ENCODE measurements around the gene ZKSCAN3. TPM values are rescaled to one million over a fixed set of nuclear protein-coding genes. Genes with fewer than 3 reads are reported as not detected.

The ZKSCAN3 gene
- total and polyA plus RNA-seq, 10 of the 15 experiments (the other 5 are each of a cell fraction or from before 2014, with no cell fraction given) = 0.86 to 4.3 (median 3.1) TPM

DNA sequence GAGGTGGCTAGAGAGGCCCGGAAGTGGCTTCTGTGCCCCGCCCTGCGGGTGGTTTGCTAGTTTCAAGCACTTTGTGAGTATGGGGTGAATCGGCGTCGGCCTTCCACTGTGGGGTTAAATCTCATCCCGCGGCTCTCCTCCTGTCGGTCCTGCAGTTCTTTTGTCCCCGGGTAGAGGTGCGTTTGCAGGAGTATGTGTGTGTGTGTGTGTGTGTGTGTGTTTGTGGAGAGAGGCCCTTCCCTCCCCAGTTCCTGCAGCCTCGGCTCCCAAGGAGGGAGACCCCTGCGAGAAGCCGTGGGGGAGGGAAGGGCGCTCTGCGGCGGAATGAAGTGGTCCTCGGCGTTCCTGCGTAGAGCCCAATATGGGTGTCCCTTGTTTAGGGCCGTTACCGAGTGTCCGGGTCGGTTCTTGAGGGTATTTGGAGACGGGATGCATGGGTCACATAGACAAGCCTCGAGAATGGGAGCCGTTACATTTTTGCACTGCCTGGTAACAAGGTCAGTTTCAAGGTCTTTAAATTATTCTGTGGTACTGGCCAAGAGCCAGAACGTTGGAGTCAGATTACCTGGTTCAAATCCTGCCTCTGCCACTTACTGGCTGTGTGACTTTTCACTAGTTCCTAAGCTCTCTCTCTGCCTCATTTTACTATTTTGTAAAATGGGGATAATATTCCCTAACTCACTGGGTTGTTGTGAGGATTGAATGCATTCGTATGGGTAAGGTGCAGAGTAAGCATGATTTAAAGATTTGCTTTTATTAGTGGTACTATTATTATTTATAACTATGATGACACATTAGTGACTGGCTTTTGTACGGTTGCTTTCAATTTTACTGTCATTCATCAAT, at the start of gene ZKSCAN3 (continued):
- TF ChIP-seq, protein P1, sequence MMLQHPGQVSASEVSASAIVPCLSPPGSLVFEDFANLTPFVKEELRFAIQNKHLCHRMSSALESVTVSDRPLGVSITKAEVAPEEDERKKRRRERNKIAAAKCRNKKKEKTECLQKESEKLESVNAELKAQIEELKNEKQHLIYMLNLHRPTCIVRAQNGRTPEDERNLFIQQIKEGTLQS (IDR thresholded peaks at IDR 0.05; ENCODE audit: borderline replicate concordance, extremely low read depth, low read depth, low read length) = no peak
- TF ChIP-seq, protein P2, sequence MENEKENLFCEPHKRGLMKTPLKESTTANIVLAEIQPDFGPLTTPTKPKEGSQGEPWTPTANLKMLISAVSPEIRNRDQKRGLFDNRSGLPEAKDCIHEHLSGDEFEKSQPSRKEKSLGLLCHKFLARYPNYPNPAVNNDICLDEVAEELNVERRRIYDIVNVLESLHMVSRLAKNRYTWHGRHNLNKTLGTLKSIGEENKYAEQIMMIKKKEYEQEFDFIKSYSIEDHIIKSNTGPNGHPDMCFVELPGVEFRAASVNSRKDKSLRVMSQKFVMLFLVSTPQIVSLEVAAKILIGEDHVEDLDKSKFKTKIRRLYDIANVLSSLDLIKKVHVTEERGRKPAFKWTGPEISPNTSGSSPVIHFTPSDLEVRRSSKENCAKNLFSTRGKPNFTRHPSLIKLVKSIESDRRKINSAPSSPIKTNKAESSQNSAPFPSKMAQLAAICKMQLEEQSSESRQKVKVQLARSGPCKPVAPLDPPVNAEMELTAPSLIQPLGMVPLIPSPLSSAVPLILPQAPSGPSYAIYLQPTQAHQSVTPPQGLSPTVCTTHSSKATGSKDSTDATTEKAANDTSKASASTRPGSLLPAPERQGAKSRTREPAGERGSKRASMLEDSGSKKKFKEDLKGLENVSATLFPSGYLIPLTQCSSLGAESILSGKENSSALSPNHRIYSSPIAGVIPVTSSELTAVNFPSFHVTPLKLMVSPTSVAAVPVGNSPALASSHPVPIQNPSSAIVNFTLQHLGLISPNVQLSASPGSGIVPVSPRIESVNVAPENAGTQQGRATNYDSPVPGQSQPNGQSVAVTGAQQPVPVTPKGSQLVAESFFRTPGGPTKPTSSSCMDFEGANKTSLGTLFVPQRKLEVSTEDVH (IDR thresholded peaks at IDR 0.05; ENCODE audit: low read depth, partially characterized antibody) = no peak
- TF ChIP-seq BACH1 (IDR thresholded peaks at IDR 0.05; ENCODE audit: borderline replicate concordance) (no peak), ZNF217 (IDR thresholded peaks at IDR 0.05) (no peak), JUNB (IDR thresholded peaks at IDR 0.05) (no peak; the same call in 1 of the 2 replicates), FOXM1 (IDR thresholded peaks at IDR 0.05; ENCODE audit: low read depth, low read length) (no peak; the same call in 1 of the 2 replicates), RFX5 (IDR thresholded peaks at IDR 0.05; ENCODE audit: low read depth, low read length) (no peak), BMI1 (IDR thresholded peaks at IDR 0.05; ENCODE audit: borderline replicate concordance) (no peak), NR2F1 (conservative IDR thresholded peaks at IDR 0.05) (0 out of 2 replicates have a peak, but pooled peaks have one; percentile 29), TCF12 (IDR thresholded peaks at IDR 0.05; ENCODE audit: low read depth, low read length) (no peak), FOS (IDR thresholded peaks at IDR 0.05; ENCODE audit: borderline replicate concordance, extremely low read depth, insufficient read length) (no peak), SUZ12 (IDR thresholded peaks at IDR 0.05; ENCODE audit: unreplicated experiment) (no peak), ZNF207 (IDR thresholded peaks at IDR 0.05; ENCODE audit: borderline replicate concordance) (no peak), SMARCA5 (IDR thresholded peaks at IDR 0.05) (no peak)
- TF ChIP-seq, protein P3, sequence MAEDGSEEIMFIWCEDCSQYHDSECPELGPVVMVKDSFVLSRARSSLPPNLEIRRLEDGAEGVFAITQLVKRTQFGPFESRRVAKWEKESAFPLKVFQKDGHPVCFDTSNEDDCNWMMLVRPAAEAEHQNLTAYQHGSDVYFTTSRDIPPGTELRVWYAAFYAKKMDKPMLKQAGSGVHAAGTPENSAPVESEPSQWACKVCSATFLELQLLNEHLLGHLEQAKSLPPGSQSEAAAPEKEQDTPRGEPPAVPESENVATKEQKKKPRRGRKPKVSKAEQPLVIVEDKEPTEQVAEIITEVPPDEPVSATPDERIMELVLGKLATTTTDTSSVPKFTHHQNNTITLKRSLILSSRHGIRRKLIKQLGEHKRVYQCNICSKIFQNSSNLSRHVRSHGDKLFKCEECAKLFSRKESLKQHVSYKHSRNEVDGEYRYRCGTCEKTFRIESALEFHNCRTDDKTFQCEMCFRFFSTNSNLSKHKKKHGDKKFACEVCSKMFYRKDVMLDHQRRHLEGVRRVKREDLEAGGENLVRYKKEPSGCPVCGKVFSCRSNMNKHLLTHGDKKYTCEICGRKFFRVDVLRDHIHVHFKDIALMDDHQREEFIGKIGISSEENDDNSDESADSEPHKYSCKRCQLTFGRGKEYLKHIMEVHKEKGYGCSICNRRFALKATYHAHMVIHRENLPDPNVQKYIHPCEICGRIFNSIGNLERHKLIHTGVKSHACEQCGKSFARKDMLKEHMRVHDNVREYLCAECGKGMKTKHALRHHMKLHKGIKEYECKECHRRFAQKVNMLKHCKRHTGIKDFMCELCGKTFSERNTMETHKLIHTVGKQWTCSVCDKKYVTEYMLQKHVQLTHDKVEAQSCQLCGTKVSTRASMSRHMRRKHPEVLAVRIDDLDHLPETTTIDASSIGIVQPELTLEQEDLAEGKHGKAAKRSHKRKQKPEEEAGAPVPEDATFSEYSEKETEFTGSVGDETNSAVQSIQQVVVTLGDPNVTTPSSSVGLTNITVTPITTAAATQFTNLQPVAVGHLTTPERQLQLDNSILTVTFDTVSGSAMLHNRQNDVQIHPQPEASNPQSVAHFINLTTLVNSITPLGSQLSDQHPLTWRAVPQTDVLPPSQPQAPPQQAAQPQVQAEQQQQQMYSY (CRISPR knock-in tag; IDR thresholded peaks at IDR 0.05) = no peak
- TF ChIP-seq, protein P4, sequence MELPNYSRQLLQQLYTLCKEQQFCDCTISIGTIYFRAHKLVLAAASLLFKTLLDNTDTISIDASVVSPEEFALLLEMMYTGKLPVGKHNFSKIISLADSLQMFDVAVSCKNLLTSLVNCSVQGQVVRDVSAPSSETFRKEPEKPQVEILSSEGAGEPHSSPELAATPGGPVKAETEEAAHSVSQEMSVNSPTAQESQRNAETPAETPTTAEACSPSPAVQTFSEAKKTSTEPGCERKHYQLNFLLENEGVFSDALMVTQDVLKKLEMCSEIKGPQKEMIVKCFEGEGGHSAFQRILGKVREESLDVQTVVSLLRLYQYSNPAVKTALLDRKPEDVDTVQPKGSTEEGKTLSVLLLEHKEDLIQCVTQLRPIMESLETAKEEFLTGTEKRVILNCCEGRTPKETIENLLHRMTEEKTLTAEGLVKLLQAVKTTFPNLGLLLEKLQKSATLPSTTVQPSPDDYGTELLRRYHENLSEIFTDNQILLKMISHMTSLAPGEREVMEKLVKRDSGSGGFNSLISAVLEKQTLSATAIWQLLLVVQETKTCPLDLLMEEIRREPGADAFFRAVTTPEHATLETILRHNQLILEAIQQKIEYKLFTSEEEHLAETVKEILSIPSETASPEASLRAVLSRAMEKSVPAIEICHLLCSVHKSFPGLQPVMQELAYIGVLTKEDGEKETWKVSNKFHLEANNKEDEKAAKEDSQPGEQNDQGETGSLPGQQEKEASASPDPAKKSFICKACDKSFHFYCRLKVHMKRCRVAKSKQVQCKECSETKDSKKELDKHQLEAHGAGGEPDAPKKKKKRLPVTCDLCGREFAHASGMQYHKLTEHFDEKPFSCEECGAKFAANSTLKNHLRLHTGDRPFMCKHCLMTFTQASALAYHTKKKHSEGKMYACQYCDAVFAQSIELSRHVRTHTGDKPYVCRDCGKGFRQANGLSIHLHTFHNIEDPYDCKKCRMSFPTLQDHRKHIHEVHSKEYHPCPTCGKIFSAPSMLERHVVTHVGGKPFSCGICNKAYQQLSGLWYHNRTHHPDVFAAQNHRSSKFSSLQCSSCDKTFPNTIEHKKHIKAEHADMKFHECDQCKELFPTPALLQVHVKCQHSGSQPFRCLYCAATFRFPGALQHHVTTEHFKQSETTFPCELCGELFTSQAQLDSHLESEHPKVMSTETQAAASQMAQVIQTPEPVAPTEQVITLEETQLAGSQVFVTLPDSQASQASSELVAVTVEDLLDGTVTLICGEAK (IDR thresholded peaks at IDR 0.05; ENCODE audit: borderline replicate concordance) = peak; percentile 88; the same call in 1 of the 2 replicates

Data from GM12878 (cell line).